NK-92 (cell line): ENCODE data around the gene GALNT14.

Source experiments
- DNase-seq: peaks from one replicate; lab custom pipeline; 2025; ENCODE audit not compliant: unreplicated experiment; lab: John Stamatoyannopoulos, UW

The GALNT14 gene

DNA sequence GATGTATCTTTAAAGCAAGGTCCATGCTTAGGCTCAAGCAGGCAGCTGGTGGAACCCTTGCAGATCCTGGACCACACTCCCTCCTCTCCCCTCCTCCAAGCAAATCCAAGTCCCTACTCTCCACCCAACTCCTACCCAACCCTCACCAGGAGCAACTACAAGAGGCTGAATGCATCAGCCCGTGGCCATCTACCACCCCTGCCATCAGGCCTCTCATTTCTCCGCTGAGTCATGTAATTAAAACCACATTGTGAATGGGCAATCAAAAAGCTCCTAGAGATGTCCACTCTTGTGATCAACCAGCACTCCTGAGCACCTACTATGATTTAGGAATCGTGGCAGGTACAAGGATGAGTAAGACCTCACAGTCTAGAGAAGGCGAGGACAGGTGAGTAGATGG, 188.8 kb downstream of the GALNT14 start:
- DNase-seq: no peak

DNA sequence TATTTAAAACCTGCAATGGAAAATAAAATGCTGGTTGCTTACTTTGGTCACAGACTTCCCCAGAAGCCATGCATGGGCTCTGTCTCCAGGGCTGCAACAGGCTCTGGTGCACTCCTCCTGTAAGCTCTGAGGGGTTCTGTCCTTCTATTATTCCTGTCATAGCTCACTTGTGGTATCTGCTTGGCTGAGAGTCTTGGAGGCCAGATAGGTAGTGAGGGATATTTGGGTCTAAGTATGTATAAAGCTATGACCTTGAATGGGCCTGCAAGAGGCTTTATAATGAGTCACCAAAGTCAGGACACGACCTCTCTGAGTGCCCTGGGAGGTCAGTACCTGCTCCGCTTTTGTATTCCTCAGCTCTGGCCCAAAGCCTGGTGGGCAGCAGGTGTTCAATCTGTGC, 189.4 kb downstream of the GALNT14 start:
- no peak for DNase-seq

- DNase-seq: no peak
These were observed 190.1 kb downstream of the GALNT14 start for GRCh38 chr2:30948130-30948529.

GRCh38 chr2:30947686-30948085, 190.6 kb downstream of the GALNT14 start:
- DNase-seq: no peak

- no peak for DNase-seq
These were observed 195.8 kb downstream of the GALNT14 start for GRCh38 chr2:30942419-30942818.

DNA sequence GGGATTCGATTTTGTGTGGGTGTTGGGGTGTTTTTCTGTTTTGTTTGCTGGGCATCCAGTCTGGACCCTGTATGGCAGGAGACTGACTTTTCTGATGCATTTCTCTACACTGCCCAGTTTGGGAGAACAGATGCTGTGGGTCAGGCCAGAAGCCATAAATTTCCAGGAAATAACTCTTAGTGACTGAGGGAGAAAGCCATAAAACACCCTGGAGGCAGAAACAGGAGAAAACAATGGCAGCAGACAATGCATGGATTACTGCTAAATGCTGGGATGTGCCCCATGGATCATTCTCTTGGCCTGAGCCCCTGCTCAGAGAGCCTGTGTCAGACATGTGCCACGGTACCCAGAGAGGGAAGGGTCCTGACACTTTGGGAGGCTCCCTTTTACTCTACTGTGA, 197.4 kb downstream of the GALNT14 start:
- DNase-seq: no peak

- DNase-seq: no peak
These were observed 198.9 kb downstream of the GALNT14 start for GRCh38 chr2:30939364-30939763.

GRCh38 chr2:30938196-30938595, 200.0 kb downstream of the GALNT14 start:
- no peak for DNase-seq

- DNase-seq: no peak
These were observed 201.3 kb downstream of the GALNT14 start for GRCh38 chr2:30936977-30937376.

DNA sequence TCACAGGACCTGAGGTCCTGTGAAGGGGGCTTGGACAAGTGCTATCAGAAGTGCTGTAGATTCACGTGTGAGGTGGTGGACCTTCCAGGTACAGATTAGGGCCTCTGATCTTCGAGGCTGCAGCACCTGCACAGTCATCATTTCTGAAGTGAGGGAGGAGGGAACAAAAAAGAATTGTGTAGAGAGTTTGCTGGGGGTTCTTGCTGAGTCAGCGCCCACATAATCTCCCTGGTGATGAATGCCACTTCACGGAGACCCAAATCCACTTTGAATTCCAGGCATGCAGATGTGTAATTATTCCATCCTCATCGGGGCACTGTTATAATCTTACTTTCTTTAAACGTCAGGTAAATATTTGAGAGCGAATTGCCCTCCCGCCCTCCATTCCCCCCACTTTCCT, 202.4 kb downstream of the GALNT14 start:
- no peak for DNase-seq

GRCh38 chr2:30934066-30934465, 204.2 kb downstream of the GALNT14 start:
- DNase-seq: no peak

GRCh38 chr2:30933496-30933895, 204.7 kb downstream of the GALNT14 start:
- no peak for DNase-seq

GRCh38 chr2:30932870-30933269, 205.4 kb downstream of the GALNT14 start:
- DNase-seq: no peak

GRCh38 chr2:30931841-30932407, 206.3 kb downstream of the GALNT14 start:
- DNase-seq: no peak

DNA sequence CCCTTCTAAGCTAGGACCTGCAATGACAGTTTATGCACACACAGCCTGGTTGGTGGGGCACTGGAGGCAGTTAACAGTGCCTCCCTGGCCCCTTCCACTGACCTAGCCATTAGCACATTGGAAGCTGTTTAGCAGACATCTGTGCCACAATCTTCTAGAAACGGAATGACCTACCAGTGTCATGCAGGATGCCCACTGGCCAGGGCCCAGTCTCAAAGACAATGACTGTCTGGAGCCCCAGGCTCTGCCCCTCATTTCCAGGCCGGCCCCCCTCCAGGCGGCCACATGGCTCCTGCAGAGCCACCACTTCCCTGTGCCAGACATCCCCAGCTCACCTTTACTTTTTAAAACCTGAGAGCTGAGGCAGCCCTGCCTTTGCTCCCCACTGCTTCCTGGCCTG, 207.5 kb downstream of the GALNT14 start:
- DNase-seq: no peak

GRCh38 chr2:30927465-30928075, 210.7 kb downstream of the GALNT14 start:
- no peak for DNase-seq

DNA sequence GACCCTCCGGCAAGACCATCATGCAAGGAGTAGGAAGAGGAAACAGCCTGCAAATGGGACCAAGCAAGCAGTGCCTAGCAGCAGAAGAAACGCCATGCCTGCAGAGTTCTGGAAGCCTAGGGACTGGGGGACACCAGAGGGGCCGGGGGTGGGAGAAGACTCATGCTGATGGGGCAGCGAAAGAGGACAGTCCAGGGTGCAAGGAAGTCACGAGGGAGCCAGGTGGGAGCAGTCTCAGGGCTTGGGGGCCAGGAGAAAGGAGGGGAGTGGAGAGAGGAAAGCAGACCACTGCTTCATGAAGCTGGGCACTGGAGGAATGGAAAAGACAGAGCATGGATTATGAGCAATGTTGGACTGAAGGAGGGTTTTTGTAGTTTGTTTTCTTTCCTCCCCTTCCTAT, 211.6 kb downstream of the GALNT14 start:
- no peak for DNase-seq

DNA sequence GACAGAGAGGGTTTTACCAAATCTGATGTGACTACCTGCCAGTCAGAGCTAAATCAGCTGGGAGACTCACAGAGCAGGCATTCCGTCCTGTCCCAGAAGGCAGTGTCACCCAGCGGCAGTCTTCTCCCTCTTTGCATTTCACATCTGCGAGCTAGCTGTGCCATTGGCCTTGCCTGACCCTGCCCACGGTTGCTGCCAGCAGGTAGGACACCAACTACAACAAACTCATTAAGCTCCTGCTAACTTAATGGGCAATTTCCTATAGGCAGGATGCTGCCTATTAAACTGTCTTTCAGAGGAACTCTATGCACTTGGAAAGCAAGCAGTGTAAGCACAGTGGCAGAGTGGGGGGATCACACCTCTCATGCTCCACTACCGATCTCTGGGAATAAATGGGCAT, 214.6 kb downstream of the GALNT14 start:
- no peak for DNase-seq

DNA sequence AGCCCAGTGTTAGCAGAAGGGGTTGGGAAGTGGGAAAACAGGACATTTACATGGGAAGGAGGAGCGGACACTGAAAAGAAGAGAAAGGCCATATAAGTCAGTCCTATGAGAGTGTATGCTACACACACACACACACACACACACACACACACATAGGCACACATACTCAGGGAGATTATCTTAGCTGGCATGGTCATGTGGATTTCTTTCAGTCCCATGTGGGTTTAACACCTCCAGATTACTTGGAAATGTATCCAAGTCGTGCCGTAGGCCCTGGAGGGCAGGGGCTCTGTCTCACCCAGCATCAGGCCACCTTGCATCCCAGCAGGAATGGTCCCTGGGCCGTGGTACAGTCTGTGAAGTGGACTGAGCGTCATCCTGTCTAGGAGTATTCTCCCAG, 217.7 kb downstream of the GALNT14 start:
- no peak for DNase-seq

DNA sequence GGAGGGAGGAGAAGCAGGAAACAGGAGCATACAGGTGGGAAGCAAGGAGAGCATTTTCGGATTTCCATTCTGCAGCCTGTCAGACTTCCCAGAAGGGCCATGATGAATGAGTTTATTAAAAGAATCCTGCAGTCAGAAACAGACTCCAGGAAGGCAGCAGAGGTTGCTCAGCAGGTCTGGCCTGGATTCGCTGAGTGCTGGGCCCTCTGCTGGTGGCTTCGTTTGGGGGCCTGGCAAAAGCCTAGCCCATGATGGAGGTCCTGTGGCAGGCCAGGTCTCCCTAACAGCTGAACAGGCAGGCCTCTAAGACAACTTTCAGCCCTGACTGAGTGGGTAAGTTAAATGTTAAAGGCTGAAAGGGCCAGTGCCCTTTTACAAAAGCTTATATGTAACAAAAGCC, 222.8 kb downstream of the GALNT14 start:
- no peak for DNase-seq

GRCh38 chr2:30914456-30914855, 223.8 kb downstream of the GALNT14 start:
- DNase-seq: no peak

DNA sequence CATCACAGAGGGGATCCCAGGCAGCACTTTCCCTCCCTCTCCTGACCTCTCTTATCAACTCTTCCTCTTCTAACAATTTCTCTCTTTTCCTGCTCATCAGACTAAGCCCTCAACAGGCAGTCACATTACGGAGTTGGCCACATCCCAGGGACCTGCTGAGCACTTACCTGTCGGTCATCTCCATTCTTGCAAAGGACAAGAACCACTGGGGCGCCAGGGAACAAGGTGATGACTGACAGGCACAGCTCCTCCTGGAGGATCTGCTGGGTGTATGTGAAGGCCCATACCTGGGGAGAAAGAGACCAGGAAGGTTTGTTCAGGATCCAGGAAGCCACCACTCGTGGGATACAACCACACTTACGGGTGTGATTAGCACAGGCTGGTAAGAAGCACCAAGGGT, 226.2 kb downstream of the GALNT14 start:
- DNase-seq: no peak

DNA sequence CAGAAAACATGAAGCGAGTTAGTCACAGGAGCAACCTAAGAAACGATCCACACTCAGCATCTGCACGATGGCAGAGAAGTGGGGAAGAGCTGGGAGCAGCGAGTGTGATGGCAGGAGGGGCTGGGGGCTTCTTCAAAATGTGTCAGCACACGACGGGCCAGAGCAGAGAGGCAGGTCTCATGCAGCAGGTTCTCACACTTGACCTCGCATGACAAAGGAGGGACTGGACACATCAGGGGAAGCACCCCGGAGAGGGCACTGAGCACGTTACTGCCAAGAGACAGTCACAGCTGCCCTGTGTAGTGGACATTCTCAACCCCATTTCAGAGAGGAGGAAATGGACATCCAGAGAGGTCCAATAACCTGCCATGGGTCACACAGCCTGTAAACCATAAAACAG, 226.9 kb downstream of the GALNT14 start:
- DNase-seq: no peak
